ENCODE results near the gene SPRED2.

Gene SPRED2

GRCh38 chr2:65273344-65273743 lies 159.1 kb downstream of the SPRED2 start:
- TF ChIP-seq TAF1 (IDR thresholded peaks at IDR 0.05; ENCODE audit: borderline replicate concordance, low read depth, low read length) = no peak
- TF ChIP-seq POLR2A (IDR thresholded peaks at IDR 0.05; ENCODE audit: low read depth, low read length) = no peak
- no peak for TF ChIP-seq POLR2AphosphoS5 (IDR thresholded peaks at IDR 0.05; ENCODE audit: low read depth, low read length)
- FAIRE-seq (no peak), DNase-seq (ENCODE audit: insufficient read length) (no peak)

GRCh38 chr2:65268957-65269356 lies 163.4 kb downstream of the SPRED2 start:
- FAIRE-seq = no peak
- TF ChIP-seq POLR2AphosphoS5 (IDR thresholded peaks at IDR 0.05; ENCODE audit: low read depth, low read length) = no peak
- no peak for TF ChIP-seq POLR2A (IDR thresholded peaks at IDR 0.05; ENCODE audit: low read depth, low read length)
- no peak for TF ChIP-seq TAF1 (IDR thresholded peaks at IDR 0.05; ENCODE audit: borderline replicate concordance, low read depth, low read length)
- no peak for DNase-seq (ENCODE audit: insufficient read length)

GRCh38 chr2:65267008-65267407 lies 165.4 kb downstream of the SPRED2 start:
- FAIRE-seq = no peak
- TF ChIP-seq POLR2AphosphoS5 (IDR thresholded peaks at IDR 0.05; ENCODE audit: low read depth, low read length) = no peak
- no peak for TF ChIP-seq TAF1 (IDR thresholded peaks at IDR 0.05; ENCODE audit: borderline replicate concordance, low read depth, low read length)
- no peak for TF ChIP-seq POLR2A (IDR thresholded peaks at IDR 0.05; ENCODE audit: low read depth, low read length)
- DNase-seq (ENCODE audit: insufficient read length) = no peak

GRCh38 chr2:65265671-65266045 lies 166.7 kb downstream of the SPRED2 start:
- DNase-seq (ENCODE audit: insufficient read length) = no peak
- no peak for FAIRE-seq
- TF ChIP-seq POLR2A (IDR thresholded peaks at IDR 0.05; ENCODE audit: low read depth, low read length) (no peak), POLR2AphosphoS5 (IDR thresholded peaks at IDR 0.05; ENCODE audit: low read depth, low read length) (no peak)

GRCh38 chr2:65264821-65265670 lies 167.4 kb downstream of the SPRED2 start:
- TF ChIP-seq POLR2A (IDR thresholded peaks at IDR 0.05; ENCODE audit: low read depth, low read length) = no peak
- DNase-seq (ENCODE audit: insufficient read length) = no peak
- FAIRE-seq = peak; percentile 78

GRCh38 chr2:65263986-65264385 lies 168.4 kb downstream of the SPRED2 start:
- TF ChIP-seq POLR2A (IDR thresholded peaks at IDR 0.05; ENCODE audit: low read depth, low read length) (no peak), TAF1 (IDR thresholded peaks at IDR 0.05; ENCODE audit: borderline replicate concordance, low read depth, low read length) (no peak), POLR2AphosphoS5 (IDR thresholded peaks at IDR 0.05; ENCODE audit: low read depth, low read length) (no peak)
- FAIRE-seq (no peak), DNase-seq (ENCODE audit: insufficient read length) (no peak)

GRCh38 chr2:65263262-65263661 lies 169.1 kb downstream of the SPRED2 start:
- TF ChIP-seq POLR2A (IDR thresholded peaks at IDR 0.05; ENCODE audit: low read depth, low read length) = no peak
- TF ChIP-seq TAF1 (IDR thresholded peaks at IDR 0.05; ENCODE audit: borderline replicate concordance, low read depth, low read length) = no peak
- TF ChIP-seq POLR2AphosphoS5 (IDR thresholded peaks at IDR 0.05; ENCODE audit: low read depth, low read length) = no peak
- DNase-seq (ENCODE audit: insufficient read length) = no peak

GRCh38 chr2:65261676-65262075 lies 170.7 kb downstream of the SPRED2 start:
- TF ChIP-seq TAF1 (IDR thresholded peaks at IDR 0.05; ENCODE audit: borderline replicate concordance, low read depth, low read length) (no peak), POLR2A (IDR thresholded peaks at IDR 0.05; ENCODE audit: low read depth, low read length) (no peak), POLR2AphosphoS5 (IDR thresholded peaks at IDR 0.05; ENCODE audit: low read depth, low read length) (no peak)
- DNase-seq (ENCODE audit: insufficient read length) = no peak
- FAIRE-seq = no peak

More at GRCh38 chr2:65263262-65263661, 169.1 kb downstream of the SPRED2 start:
- FAIRE-seq = no peak
